ENCODE measurements around the gene SMG1.
"Not testable (repeated sequence)": the region's sequence is repeated elsewhere in the genome, so short reads cannot be mapped to it uniquely, and the experiment has no call there.

SMG1 gene

DNA sequence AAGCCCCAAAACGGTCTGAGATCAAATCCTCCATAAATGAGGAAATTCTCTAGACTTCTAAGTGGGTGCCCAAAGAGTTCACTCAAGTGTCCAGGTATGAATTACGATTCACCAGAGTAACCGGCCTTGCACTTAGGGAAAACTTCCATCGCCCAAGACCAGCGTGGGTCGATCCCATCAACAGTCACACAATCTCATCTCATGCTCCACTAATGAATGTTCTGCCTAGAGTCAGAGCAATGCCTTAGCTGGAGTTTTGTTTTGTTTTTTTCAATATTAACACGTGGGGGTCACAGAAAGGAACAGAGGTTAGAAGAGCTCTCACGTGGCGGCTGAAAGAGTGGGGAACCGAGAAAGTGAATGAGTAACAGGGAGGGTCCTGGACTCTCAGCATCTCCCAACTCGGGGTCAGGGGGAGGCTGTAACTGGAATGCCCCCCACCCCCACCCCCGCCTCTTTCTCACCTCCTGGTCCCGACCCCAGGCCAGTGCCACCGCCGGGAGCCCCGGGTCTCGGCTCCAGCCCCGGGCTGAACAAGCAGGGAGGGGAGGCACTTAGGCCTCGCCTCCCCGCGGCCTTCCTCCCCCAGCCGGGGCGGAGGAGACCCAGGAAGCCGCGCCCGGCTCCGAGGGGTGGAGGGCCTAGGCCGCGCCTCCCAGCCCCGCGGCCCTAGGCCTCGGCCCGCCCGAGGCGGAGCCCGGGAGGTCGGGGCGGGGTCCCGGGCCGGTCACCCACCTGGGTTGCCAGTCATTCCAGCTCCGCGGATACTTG, 808 bp downstream of the SMG1 start:
- H3F3A ChIP-seq (ENCODE audit: insufficient read depth); H3K9me2 ChIP-seq (replicated peaks; ENCODE audit: insufficient read depth, low read length); H4K20me1 ChIP-seq (ENCODE audit: low read depth, low read length); H3K9me3 ChIP-seq (ENCODE audit: insufficient read depth, low read length); H3K36me3 ChIP-seq (ENCODE audit: low read length); H3K27me3 ChIP-seq (ENCODE audit: low read length): not testable (repeated sequence)
- peak overlapping the region; percentile 89 for H3K4me2 ChIP-seq (ENCODE audit: low read depth, low read length, poor library complexity, severe bottlenecking)
- H3K4me3 ChIP-seq (ENCODE audit: insufficient read depth, low read length, poor library complexity, severe bottlenecking): peak overlapping the region; percentile 78
- H3K27ac ChIP-seq (ENCODE audit: low read depth, low read length): peak overlapping the region; percentile 72
- H3K9ac ChIP-seq (ENCODE audit: low read length): peak overlapping the region; percentile 71
- peaks cover 49% of the 10 kb centered on the region for H3K79me2 ChIP-seq (ENCODE audit: insufficient read depth, low read length)
- H2AFZ ChIP-seq (ENCODE audit: low read depth, low read length, severe bottlenecking): peak overlapping the region; percentile 75

GRCh38 chr16:18923935-18924334, 2.3 kb downstream of the SMG1 start:
- peak overlapping the region; percentile 89 for H3K4me2 ChIP-seq (ENCODE audit: low read depth, low read length, poor library complexity, severe bottlenecking)
- not testable (repeated sequence) for H3K36me3 ChIP-seq (ENCODE audit: low read length); H3K9me3 ChIP-seq (ENCODE audit: insufficient read depth, low read length); H2AFZ ChIP-seq (ENCODE audit: low read depth, low read length, severe bottlenecking); H3F3A ChIP-seq (ENCODE audit: insufficient read depth); H3K27me3 ChIP-seq (ENCODE audit: low read length); H3K9me2 ChIP-seq (replicated peaks; ENCODE audit: insufficient read depth, low read length); H3K27ac ChIP-seq (ENCODE audit: low read depth, low read length); H4K20me1 ChIP-seq (ENCODE audit: low read depth, low read length)
- H3K79me2 ChIP-seq (ENCODE audit: insufficient read depth, low read length): peaks cover 63% of the 10 kb centered on the region
- peak overlapping the region; percentile 16; the same call in 1 of the 2 replicates for H3K9ac ChIP-seq (ENCODE audit: low read length)
- H3K4me3 ChIP-seq (ENCODE audit: insufficient read depth, low read length, poor library complexity, severe bottlenecking): peak overlapping the region; percentile 78

GRCh38 chr16:18923124-18923523, 3.1 kb downstream of the SMG1 start:
- not testable (repeated sequence) for H3K4me3 ChIP-seq (ENCODE audit: insufficient read depth, low read length, poor library complexity, severe bottlenecking); H3F3A ChIP-seq (ENCODE audit: insufficient read depth); H3K9me3 ChIP-seq (ENCODE audit: insufficient read depth, low read length); H4K20me1 ChIP-seq (ENCODE audit: low read depth, low read length); H3K27ac ChIP-seq (ENCODE audit: low read depth, low read length); H3K27me3 ChIP-seq (ENCODE audit: low read length); H2AFZ ChIP-seq (ENCODE audit: low read depth, low read length, severe bottlenecking); H3K36me3 ChIP-seq (ENCODE audit: low read length); H3K9ac ChIP-seq (ENCODE audit: low read length); H3K9me2 ChIP-seq (replicated peaks; ENCODE audit: insufficient read depth, low read length)
- peaks cover 70% of the 10 kb centered on the region for H3K79me2 ChIP-seq (ENCODE audit: insufficient read depth, low read length)
- peak overlapping the region; percentile 89 for H3K4me2 ChIP-seq (ENCODE audit: low read depth, low read length, poor library complexity, severe bottlenecking)

DNA sequence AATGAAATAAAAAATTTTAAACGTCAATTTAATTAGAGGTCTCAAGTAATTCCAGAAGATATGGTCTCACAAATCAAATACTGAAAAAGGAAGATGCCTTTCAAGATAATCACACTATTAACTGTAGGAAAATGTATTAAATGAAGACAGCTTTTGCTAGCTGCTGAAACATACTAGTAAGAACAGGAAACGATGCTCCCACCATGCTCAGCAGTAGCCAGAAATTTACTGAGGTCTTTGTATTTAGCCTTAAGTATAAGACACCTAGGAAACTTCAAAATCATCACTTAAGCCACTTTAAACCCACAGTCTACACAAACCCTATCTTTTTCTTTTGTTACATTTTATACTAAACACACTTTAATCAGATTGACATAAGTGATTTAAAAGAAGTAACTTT, 16.6 kb downstream of the SMG1 start:
- not testable (repeated sequence) for H3K27me3 ChIP-seq (ENCODE audit: low read length); H3K9me3 ChIP-seq (ENCODE audit: insufficient read depth, low read length); H3K4me2 ChIP-seq (ENCODE audit: low read depth, low read length, poor library complexity, severe bottlenecking); H4K20me1 ChIP-seq (ENCODE audit: low read depth, low read length); H3K9ac ChIP-seq (ENCODE audit: low read length); H3K9me2 ChIP-seq (replicated peaks; ENCODE audit: insufficient read depth, low read length); H2AFZ ChIP-seq (ENCODE audit: low read depth, low read length, severe bottlenecking); H3K36me3 ChIP-seq (ENCODE audit: low read length); H3F3A ChIP-seq (ENCODE audit: insufficient read depth); H3K27ac ChIP-seq (ENCODE audit: low read depth, low read length); H3K4me3 ChIP-seq (ENCODE audit: insufficient read depth, low read length, poor library complexity, severe bottlenecking)
- peaks cover 97% of the 10 kb centered on the region for H3K79me2 ChIP-seq (ENCODE audit: insufficient read depth, low read length)

- not testable (repeated sequence) for H4K20me1 ChIP-seq (ENCODE audit: low read depth, low read length); H3K36me3 ChIP-seq (ENCODE audit: low read length); H2AFZ ChIP-seq (ENCODE audit: low read depth, low read length, severe bottlenecking); H3K9me2 ChIP-seq (replicated peaks; ENCODE audit: insufficient read depth, low read length); H3F3A ChIP-seq (ENCODE audit: insufficient read depth); H3K27ac ChIP-seq (ENCODE audit: low read depth, low read length); H3K27me3 ChIP-seq (ENCODE audit: low read length); H3K9ac ChIP-seq (ENCODE audit: low read length); H3K9me3 ChIP-seq (ENCODE audit: insufficient read depth, low read length); H3K4me3 ChIP-seq (ENCODE audit: insufficient read depth, low read length, poor library complexity, severe bottlenecking); H3K4me2 ChIP-seq (ENCODE audit: low read depth, low read length, poor library complexity, severe bottlenecking)
- H3K79me2 ChIP-seq (ENCODE audit: insufficient read depth, low read length): peaks cover 88% of the 10 kb centered on the region
Measured at GRCh38 chr16:18908716-18909115, 17.5 kb downstream of the SMG1 start.

DNA sequence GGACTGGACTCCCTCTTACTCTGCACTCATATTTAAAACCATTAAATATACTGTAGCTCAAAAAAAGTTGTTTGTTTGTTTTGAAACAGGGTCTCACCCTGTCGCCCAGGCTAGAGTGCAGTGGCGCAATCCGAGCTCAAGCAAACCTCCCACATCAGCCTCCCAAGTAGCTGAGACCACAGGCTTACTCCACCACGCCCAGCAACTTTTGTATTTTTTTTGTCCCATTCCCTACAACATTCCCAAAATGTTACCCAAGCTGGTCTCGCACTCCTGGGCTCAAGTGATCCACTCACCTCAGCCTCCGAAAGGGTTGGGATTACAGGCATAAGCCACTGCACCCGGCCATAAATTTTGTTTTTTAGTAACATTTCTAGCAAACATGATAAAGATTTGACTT, 23.4 kb downstream of the SMG1 start:
- H3K9me3 ChIP-seq (ENCODE audit: insufficient read depth, low read length); H3K4me3 ChIP-seq (ENCODE audit: insufficient read depth, low read length, poor library complexity, severe bottlenecking); H3K9me2 ChIP-seq (replicated peaks; ENCODE audit: insufficient read depth, low read length); H3K36me3 ChIP-seq (ENCODE audit: low read length); H3K4me2 ChIP-seq (ENCODE audit: low read depth, low read length, poor library complexity, severe bottlenecking); H3F3A ChIP-seq (ENCODE audit: insufficient read depth); H3K9ac ChIP-seq (ENCODE audit: low read length); H3K27ac ChIP-seq (ENCODE audit: low read depth, low read length); H3K27me3 ChIP-seq (ENCODE audit: low read length); H2AFZ ChIP-seq (ENCODE audit: low read depth, low read length, severe bottlenecking); H4K20me1 ChIP-seq (ENCODE audit: low read depth, low read length): not testable (repeated sequence)
- peaks cover 78% of the 10 kb centered on the region for H3K79me2 ChIP-seq (ENCODE audit: insufficient read depth, low read length)

DNA sequence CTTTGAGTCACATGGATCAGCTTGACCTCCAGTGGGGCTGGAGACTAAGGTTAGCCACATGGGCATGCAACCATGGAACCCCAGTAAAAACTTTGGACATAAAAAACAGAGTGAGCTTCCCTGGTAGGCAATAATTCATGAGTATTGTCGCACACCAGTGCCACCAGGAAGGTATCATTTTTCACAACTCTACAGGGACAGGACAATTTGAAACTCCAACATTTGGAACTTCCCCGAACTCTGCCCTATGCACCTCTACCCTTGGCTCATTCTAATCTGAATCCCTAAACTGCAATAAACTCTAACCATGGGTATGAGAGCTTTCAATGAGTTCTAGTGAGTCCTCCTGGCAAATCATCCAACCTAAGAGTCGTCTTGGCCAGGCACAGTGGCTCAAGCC, 24.2 kb downstream of the SMG1 start:
- H3K27ac ChIP-seq (ENCODE audit: low read depth, low read length); H3F3A ChIP-seq (ENCODE audit: insufficient read depth); H3K9me3 ChIP-seq (ENCODE audit: insufficient read depth, low read length); H3K4me2 ChIP-seq (ENCODE audit: low read depth, low read length, poor library complexity, severe bottlenecking); H3K9ac ChIP-seq (ENCODE audit: low read length); H3K9me2 ChIP-seq (replicated peaks; ENCODE audit: insufficient read depth, low read length); H2AFZ ChIP-seq (ENCODE audit: low read depth, low read length, severe bottlenecking); H3K36me3 ChIP-seq (ENCODE audit: low read length); H4K20me1 ChIP-seq (ENCODE audit: low read depth, low read length); H3K27me3 ChIP-seq (ENCODE audit: low read length); H3K4me3 ChIP-seq (ENCODE audit: insufficient read depth, low read length, poor library complexity, severe bottlenecking): not testable (repeated sequence)
- peaks cover 77% of the 10 kb centered on the region for H3K79me2 ChIP-seq (ENCODE audit: insufficient read depth, low read length)

GRCh38 chr16:18901194-18901593, 25.0 kb downstream of the SMG1 start:
- not testable (repeated sequence) for H3K27ac ChIP-seq (ENCODE audit: low read depth, low read length)

More at GRCh38 chr16:18901194-18901593, 25.0 kb downstream of the SMG1 start:
- H3K4me3 ChIP-seq (ENCODE audit: insufficient read depth, low read length, poor library complexity, severe bottlenecking); H3K9ac ChIP-seq (ENCODE audit: low read length); H3K27me3 ChIP-seq (ENCODE audit: low read length); H3K4me2 ChIP-seq (ENCODE audit: low read depth, low read length, poor library complexity, severe bottlenecking); H4K20me1 ChIP-seq (ENCODE audit: low read depth, low read length); H3K9me2 ChIP-seq (replicated peaks; ENCODE audit: insufficient read depth, low read length); H2AFZ ChIP-seq (ENCODE audit: low read depth, low read length, severe bottlenecking); H3F3A ChIP-seq (ENCODE audit: insufficient read depth); H3K36me3 ChIP-seq (ENCODE audit: low read length); H3K9me3 ChIP-seq (ENCODE audit: insufficient read depth, low read length): not testable (repeated sequence)
- peaks cover 70% of the 10 kb centered on the region for H3K79me2 ChIP-seq (ENCODE audit: insufficient read depth, low read length)

Measured in SU-DHL-6 (cell line).